GM18868 (cell line): Measurements from ENCODE around the gene RBFA.
"Not testable (repeated sequence)": the region's sequence is repeated elsewhere in the genome, so short reads cannot be mapped to it uniquely, and the experiment has no call there.

Experiments
- ATAC-seq: cut with Tn5 transposase; IDR thresholded peaks from one replicate; pipeline ENCODE4 v1.9.1; 2021; ENCODE audit warnings: mild to moderate bottlenecking, moderate library complexity; ENCODE audit not compliant: unreplicated experiment

The RBFA gene

DNA sequence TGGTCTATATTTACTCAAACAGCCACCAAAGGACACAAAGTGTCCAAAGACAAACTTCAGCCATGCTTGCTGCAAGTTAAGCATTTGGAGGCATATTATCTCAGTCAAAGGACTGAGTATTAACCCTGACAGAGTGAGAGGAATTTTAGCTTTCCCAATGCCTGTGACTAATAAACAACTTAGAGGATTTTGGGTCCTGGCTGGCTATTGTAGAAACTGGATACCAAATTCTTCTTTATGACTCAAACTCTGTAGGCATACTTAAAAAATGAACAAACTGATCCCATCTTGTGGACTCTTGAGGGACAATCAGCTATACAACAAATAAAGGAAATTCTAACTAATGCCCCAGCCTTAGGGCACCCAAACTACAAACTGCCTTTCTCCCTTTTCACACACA, 6.5 kb upstream of the RBFA start:
- not testable (repeated sequence) for ATAC-seq

DNA sequence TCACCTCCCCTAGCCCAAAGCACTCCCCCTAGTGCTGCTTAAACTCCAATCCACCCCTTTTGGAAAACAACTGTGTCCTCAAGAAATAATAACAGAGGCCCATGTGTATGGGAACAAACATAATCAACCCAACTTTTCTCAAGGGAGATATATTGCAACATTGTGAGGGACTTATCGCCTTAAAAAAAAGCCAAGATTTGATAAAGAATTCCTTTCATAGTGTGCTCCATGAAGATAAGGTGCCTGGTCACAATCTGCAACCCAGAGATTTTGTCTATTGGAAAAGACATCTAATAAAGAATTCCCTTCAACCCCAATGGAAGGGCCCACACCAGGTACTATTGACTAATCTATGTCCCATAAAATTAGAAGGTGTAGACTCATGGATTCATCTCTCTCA, 4.5 kb upstream of the RBFA start:
- no peak for ATAC-seq

DNA sequence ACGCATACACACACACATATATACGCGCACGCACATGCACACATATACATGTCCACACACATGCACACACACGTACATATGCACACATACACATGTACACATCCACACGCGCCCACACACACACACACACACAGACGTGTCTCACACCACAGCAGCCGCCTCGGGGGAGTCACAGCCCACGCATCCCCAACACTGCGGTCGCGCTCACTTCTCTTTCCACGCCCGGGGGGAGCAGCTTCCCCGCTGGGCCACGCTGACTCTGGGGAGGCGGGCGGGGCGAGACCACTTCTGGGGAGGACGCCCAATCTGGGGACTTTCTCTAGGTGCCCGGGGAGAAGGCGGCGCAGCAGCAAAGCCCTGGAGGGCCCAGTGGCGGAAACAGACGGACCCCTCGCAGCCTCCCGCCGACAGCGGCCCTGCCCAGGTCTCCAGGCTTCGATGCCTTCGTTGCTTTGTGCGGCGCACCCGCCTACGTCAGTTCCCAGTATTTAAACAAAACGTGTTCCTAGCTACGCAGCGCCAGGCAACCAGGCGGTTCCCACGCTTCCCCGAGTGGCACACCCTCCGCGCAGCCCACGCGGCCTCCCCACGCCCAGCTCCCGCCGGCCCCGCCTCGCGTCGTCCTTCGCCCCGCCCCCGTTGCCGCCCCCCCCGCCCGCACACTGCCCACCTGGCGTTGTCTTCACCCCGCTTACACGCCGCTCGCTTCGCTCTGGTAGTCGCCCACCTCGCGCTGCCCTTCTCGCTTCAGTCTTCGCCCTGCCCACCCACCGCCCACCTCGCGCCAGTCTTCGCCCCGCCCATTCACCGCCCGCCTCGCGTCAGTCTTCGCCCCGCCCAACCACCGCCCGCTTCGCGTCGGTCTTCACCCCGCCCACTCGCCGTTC, 810 bp upstream of the RBFA start:
- ATAC-seq: peak; percentile 43

DNA sequence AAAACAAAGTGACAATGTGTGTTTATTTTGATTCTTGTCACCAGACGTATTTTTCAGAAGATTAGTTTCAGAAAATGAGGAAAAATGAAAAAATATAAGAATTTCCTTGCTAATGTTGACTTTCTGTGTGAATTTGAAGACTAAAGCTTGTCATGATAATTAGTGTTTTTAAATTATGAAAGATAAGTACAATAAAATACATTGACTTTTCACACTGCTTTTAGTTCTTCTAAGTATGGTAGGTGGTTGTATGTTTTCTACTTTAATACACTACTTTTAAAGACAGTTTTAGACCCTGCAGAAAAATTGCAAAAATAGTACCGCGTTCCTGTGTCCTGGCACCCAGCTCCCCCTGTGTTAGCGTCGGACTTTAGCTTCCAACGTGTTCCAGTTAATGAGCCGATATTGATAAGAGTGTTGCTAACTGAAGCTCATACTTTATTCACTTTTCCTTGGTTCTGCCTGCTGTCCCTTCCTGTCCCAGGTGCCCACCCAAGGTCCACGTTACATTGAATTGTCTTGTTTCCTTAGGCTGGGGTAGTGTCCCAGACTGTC, 695 bp downstream of the RBFA start:
- no peak for ATAC-seq

DNA sequence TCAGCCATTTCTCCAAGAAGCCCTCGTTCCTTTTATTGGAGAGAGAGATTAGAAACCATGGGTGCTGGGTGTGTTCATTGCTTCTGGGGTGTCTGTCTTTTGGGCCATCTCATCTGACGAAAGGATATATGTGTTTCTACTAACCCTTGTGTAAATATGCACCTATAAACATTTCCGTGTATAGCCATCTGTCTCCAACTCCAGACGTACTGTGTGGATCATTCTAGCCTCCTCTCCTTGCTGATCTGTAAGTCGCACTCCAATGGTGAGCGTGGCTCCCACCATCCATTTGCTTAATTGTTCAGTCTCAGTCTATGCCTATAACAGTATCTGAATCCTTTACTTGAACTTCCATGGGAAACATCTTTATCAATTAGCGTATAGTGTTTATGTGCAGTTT, 1.8 kb downstream of the RBFA start:
- no peak for ATAC-seq

DNA sequence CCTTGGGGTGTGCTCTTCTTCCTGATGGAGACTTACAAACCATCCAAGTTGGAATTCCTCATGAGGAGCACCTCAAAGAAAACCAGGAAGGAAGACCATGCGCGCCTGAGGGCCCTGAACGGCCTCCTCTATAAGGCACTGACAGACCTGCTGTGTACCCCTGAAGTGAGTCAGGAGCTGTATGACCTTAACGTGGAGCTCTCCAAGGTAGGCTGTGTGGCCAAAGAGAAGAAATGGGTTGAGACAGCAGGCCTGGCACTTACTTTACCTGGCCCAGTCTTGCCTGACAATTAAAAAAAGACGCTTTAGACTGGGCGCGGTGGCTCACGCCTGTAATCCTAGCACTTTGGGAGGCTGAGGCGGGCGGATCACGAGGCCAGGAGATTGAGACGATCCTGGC, 3.1 kb downstream of the RBFA start:
- ATAC-seq: no peak

DNA sequence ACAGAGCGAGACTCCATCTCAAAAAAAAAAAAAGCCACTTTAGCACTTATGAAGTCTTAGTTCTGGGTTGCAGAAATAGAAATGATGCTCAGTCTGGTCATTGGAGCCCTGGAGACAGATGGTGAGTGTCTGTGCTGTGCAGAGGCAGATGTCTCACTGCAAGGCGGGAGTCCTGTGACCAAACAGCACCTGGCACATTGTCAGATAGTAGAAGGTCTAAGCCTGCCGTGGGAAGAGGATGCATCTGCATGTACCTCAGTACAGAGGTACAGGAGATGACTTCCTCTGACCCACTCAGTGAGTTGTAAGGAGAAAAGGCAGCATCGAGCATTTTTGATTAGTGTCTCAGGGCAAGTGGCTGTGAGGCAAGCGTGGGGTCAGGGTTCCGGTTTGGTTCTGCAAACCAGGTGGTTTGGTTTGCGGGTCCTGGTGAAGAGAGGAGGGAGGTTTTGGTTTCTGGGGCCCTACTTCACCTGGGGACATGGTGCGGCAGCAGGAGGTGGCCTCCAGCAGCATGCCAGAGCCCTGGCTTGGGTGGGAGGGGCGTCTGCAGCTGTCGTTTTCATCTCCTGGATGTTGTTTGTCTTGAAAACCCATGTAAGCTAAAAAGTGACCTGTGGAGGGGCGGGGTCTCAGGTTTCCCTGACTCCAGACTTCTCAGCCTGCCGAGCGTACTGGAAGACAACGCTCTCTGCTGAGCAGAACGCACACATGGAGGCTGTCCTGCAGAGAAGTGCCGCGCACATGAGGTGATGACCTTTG, 3.8 kb downstream of the RBFA start:
- ATAC-seq: no peak

DNA sequence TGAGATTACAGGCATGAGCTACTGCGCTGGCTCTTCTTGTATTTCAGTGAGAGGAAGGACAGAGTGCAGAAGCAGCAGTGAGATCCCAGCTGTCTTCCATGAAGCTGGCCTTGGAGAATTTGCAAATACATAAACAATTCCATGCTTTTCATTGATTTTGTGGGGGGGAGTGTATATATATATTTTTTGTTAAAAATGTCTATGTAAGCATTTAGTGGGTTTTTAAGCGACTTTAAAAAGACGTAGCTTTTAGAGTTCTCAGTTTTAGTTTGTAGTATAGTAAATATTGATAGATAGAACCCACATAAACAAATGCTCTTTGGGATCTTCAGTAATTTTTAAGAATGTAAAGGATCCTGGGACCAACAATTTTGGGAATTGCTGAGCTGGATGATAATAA, 6.3 kb downstream of the RBFA start:
- no peak for ATAC-seq

DNA sequence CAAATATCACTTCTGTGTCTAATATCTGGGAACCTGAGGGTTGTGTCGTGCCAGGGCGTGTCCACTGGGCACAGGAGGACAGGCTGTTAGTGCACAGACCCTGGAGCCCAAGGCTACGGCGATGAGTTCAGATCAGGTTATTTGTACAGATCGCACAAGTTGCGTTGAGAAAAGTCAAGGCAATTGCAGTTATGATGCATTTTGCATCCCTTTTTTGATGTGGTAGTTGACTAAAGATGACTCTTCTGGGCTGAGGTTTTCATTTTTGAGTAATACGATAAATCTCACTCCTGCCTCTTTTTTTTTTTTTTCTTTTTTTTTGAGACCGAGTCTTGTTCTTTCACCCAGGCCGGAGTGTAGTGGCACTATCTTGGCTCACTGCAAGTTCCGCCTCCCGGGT, 7.2 kb downstream of the RBFA start:
- no peak for ATAC-seq

DNA sequence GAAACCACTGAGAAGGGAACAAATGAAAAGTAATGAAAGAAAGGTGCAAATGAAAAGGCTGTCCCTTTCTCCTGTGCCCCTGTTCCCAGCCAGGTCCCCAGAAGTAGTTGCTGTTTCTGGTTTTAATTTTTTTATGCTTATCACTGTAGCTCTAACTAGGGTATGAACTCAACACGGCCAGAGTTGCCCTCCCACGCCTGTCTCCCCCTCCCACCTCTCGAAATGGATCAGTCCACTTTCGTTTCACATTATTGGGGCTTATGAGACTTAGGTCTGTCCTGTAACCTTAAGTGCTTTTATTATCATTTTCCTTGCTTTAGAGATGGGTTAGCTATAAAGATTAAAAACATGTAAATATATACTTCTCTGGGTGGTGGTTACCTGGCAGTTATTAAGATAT, 8.6 kb downstream of the RBFA start:
- ATAC-seq: no peak

DNA sequence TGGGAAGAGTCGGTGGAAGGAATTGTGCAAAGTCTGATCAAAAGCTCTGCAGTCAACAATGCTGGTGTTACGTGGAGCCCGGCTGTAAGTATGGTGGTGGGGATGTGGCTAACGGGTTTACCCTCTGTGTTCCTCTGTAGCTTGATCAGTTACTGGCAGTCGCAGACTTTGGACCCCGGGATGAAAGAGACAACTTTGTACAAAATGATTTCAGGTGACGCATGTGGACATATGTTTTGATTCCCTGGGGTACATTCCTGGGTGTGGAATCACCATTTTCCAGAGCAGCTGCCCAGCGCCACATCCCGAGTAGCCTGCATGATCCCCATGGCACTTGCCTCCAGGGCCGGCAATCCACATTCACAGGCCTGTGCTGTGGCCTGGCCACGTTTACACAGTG, 9.8 kb downstream of the RBFA start:
- no peak for ATAC-seq

DNA sequence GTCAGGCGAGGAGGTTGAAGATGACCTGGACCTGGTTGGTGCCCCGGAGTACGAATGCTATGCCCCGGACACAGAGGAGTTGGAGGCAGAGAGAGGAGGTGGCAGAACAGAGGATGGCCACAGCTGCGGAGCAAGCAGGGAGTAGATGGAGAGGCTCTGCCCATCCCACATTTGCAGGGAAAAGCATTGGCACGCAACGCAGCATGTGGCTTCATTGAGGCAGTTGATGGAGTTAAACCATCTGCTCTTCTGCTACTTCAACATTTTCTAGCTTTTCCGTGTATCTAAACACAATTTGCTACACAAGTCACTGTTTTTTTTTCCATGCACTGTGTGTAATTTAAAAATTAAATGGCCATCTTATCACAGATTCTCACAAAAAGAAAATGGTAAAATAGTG, 11.8 kb downstream of the RBFA start:
- ATAC-seq: no peak

DNA sequence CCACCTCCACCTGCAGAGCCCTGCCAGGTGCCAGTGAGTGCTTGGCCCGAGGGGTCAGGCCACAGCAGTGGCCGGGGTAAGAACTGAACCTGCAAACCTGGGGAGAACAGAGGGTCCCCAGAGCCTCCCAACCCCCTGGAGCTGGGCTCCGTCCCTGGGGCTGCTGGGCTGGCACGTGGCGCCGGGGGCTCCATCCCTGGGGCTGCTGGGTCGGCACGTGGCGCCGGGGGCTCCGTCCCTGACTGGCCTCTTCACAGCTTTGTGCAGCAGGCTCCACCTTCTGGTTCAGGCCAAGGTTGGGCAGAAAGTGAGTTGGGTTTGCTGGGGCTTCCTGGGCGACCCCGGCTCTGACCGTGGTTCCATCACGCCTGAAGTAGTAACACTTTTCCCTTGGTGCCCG, 12.2 kb downstream of the RBFA start:
- no peak for ATAC-seq

DNA sequence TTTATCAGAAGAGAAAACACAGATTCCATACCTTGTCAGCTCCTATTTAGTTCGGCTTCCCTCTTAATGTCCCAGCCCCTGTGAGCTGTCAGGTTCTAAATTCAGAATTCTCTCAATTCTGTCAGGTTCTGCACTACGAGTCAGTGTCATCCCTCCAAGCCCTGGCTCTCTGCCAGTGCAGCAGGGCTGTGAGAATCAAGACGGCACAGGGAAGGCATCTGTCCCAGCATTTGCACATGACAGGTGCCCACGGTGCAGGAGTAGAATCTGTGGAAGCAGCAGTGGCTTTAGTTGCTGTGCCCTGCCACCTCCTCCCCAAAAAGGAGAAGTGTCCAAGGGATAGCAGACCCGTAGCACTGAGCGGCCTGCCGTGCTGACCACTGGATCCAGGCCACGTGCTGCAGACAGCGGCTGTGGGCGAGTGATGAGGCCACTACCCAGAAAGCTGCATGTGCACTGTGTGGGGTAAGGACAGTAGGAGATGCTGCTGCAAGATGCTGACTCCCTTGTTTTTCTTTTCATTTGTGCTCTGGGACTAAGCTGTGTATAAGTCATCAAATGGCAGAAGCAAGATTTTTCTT, 12.8 kb downstream of the RBFA start:
- ATAC-seq: no peak

DNA sequence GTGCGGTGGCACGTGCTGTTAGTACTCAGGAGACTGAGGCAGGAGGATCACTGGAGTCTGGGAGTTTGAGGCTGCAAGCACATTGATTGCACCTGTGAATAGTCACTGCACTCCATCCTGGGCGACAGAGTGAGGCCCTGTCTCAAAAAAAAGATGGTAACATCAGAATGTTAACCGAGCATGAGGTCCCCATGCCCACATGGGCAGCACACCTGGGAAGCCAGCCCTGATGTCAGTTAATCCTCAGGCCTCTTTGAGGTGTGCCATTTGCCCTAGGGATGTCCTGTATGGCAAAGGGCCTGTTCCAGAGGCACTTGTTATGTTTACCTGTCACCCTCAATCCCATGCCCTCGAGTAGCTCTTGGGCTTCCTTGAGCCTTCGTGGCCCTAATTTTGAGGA, 16.6 kb downstream of the RBFA start:
- no peak for ATAC-seq

DNA sequence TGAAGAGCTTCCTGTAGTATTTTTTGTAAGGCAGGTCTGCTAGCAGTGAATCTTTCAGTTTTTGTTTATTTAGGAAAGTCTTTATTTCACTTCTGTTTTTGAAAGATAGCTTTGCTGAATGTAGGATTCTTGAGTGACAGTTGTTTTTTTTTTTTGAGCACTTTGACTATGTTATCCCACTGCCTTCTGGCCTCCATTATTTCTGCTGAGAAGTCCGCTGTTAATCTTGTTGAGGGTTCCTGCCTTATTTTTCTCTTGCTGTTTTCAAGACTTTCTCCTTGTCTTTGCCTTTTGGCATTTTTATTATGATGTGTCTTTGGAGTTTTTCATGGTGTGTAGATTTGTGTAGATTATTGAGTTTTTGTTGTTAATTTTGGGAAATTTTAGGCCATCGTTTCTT, 21.9 kb downstream of the RBFA start:
- ATAC-seq: no peak

DNA sequence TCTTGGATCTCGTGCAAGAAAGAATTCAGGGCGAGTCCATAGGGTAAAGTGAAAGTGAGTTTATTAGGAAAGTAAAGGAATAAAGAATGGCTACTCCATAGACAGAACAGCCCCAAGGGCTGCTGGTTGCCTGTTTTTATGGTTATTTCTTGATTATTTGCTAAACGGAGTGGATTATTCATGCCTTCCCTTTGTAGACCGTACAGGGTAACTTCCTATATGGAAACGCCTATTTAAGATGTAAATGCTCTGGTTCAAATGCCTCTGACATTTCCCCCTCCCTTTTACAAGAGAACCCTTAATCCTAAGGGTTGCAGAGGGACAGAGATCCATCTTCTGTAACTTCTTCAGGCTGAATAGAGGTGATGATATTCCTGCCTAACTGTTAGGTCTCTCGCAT, 25.7 kb downstream of the RBFA start:
- ATAC-seq: no peak

DNA sequence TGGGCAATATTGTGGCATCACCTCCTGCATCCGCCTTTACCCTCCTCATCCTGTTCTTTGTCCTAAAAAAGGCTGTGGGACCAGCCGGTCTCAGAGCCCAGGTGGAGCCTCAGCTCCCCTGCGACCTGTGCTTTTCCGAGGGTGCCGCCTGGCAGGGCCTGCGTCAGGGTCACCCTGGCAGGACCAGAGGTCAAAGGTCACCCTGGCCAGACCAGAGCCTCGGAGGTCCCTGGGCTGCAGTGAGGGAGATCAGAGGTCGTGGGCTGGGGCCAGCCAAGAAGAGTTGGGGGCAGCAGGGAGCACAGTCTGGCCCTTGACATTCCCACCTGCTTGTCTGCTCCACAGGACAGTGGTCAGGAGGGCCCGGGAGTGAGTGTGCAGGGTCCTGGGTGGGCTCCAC, 31.5 kb downstream of the RBFA start:
- no peak for ATAC-seq

DNA sequence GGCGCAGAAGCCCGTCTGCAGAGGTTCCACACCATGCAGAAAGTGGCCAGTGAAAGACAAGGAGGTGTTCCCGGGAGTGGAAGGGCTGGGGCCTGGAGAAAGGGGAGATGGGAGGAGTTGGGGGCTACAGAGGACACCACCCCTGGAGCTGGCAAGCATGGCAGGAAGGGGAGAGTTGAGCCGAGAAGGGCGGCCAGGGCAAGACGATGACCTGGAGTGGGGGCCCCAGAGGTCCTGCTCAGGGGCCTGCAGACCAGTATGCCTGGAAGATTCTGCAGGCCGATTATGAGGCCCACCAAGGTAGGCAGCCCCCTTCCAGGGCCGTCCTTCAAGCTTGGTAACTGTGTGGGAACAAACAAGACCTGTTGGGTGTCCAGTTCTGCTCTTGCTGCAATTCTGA, 33.1 kb downstream of the RBFA start:
- ATAC-seq: no peak

DNA sequence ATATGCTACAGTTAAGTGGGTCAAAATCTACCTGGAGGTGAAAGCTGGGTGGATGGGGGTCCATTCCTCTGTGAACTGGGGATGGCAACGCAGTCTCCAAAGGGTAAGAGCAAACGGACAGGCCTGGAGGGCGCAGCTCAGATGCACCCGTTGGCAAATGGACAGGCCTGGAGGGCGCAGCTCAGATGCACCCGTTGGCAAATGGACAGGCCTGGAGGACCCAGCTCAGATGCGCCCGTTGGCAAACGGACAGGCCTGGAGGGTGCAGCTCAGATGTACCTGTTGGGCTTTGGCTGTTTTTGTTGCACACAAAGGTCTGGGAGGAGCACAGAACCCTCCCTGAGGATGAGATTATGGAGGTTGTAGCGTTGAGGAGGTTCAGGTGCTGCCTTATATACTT, 33.7 kb downstream of the RBFA start:
- no peak for ATAC-seq

DNA sequence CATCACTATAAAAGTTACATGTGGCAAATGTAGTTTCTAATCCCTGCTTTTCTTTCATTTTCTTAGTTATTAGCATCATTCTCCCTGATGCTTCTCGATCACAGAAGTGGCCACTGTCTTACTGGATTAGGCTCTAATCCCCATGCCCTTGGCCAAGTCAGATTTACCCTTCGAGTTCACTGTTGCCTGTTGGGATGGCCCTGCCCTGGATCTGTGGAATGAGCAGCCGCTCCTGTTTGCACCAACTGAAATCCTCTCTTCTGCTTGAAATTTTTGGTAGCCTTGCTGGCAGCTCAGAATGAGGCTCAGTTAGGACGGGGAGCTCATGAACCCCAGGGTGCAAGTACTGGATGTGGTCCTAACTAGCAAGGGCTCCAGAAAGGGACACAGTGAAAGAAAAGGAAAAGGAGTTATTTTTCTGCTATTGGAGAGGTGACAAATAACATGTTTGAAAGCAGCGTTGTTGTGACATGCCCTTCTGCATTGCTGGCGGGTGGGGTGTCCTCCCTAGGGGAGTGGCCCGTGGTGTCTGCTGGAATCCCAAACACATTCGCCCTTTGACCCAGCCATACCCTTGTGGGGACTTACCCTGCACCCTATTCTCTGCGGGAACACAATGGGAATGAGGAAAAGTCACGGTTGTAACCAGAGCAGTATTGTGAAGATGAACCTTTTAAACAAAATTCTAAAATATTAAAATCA, 34.5 kb downstream of the RBFA start:
- no peak for ATAC-seq
